NCI-H1092 treated with DMSO at 0.1 percent for 48 hours (cell line): ENCODE data around the gene TBC1D14.

ENCODE experiments used
- DNase-seq: peaks from one replicate; lab custom pipeline; 2025; lab: John Stamatoyannopoulos, UW

Gene TBC1D14, protein sequence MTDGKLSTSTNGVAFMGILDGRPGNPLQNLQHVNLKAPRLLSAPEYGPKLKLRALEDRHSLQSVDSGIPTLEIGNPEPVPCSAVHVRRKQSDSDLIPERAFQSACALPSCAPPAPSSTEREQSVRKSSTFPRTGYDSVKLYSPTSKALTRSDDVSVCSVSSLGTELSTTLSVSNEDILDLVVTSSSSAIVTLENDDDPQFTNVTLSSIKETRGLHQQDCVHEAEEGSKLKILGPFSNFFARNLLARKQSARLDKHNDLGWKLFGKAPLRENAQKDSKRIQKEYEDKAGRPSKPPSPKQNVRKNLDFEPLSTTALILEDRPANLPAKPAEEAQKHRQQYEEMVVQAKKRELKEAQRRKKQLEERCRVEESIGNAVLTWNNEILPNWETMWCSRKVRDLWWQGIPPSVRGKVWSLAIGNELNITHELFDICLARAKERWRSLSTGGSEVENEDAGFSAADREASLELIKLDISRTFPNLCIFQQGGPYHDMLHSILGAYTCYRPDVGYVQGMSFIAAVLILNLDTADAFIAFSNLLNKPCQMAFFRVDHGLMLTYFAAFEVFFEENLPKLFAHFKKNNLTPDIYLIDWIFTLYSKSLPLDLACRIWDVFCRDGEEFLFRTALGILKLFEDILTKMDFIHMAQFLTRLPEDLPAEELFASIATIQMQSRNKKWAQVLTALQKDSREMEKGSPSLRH

DNA sequence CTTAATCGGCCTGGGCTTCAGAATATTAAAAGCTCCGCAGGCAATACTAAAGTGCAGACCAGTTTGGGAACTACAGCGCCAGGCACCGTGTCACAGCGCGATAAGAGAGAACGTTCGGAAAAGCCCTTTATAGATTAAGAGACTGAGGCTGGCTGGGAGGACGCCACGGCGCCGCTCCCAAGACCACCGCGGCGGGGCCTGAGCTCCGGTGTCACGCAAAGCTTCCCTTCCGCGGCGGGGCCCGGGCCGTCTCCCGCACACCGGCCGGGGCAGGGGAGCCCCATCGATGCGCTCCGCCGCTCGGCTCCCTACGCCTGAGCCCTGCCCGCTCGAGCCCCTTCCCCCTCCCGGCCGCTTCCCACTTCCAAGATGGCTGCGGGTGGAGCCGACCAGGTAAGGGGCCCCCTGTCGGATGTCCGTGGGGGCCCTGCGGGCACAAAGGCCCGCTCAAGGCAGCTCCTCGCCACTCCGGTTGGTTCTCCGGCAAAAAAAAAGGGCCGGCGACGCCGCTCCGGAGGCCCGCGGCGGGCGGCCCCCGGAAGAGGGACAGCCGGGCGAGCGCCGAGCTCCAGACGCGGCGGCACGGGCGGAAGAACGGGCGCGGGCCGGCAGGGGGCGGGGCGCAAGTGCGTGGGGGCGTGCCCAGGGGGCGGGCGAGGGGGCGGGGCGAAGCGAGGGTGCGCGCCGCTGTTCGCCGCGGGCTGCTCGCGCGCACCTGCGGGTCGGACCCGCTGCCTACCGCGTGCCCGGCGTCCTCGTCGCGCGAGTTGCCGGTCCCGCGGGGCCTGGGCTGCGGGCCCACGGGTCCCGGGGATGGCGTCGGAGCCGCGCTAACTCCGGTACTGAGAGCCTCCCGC lies at the start of gene TBC1D14:
Gene TBC1D14 (plus strand): TSS at position 714 of the 857 bp plus-strand sequence. CDS start 13,564 bp downstream, outside the sequence.
- peak; percentile 89 for DNase-seq

DNA sequence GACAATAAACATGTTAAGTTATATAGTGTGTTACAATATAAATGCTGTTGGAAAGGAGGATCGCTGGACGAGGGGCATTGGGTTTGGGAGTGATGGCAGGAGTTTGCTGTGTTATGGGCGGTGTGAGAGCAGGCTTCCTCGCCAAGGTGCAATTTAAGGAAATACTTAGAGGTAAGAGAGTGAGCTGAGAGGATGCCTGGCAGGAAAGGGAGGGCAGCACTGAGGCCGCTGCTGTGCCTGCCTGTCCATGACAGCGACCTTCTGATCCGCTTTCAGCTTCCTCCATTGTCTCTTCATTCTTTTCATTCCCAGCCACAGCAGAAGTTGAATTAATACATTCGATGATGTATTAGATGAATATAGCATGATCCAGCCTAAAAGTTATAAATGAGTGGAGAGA lies 41.2 kb upstream of the TBC1D14 start:
- DNase-seq: no peak

DNA sequence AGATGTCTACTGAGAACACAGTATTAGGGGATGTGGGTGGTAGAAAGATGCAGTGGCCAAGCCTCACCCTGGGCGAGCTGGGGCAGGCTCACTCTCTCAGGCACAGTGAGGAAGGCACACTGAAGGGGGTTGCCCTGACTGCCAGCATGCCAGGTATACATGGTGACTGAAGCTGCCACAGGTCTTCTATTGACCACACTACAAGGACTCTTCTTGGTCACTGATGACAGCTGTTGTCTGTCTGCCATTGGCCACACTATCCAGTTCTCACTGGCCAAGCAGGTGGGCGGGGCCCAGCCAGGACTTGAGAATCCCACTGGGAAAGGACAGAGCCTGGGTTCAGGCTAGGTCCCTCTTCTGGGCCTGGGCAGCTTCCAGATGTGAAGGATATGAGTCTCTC lies 39.7 kb upstream of the TBC1D14 start:
- DNase-seq: no peak

DNA sequence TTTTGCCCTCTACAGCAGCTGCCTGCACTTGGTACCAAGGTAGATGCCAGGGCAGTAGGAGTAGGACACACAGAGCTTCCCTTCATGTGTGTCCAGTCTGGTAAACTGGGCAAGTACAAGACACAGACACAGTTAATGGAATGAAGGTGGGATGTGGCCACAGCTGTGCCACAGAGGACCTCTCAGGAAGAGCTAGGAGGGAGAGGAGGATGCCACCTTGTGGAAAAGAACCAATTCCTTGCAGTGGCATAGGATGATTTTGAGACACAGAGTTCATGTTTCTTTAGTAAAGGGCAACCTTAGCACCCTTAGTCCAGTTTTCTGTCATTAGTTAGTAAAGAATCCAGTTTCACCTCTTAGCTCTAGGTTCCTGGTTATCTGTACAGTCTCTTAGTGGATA lies 36.3 kb upstream of the TBC1D14 start:
- no peak for DNase-seq

DNA sequence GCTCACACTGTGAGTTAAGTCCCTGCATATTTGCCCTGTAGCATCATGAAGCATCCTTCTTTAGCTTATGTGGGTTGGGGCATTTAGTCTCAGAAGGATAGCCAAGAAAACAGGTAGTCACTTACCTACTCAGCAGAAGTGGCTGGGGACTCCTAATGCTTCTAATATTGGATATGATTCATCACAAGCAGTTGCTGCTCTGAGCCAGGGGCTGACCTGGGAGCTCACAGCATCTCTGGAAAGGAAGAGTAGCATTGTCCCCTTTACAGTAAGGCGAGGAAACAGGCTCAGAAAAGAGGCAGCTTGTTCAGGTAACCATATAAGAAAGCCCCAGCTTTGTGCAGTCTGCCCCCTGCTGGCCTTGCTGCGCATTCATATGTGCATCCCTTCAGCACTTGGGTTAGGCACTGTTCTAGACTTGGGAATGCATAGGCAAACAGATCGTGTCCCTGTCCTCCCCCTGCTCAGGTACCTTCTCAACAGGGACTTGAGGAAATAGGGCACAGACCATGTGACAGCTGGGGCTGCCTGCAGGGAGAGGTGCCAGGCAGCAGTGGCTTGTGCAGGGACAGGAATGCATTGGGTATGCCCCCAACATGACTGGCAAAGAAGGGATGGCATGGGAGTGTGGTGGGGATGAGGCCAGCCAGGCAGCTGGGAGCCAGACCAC lies 35.7 kb upstream of the TBC1D14 start:
- peak; percentile 26 for DNase-seq

DNA sequence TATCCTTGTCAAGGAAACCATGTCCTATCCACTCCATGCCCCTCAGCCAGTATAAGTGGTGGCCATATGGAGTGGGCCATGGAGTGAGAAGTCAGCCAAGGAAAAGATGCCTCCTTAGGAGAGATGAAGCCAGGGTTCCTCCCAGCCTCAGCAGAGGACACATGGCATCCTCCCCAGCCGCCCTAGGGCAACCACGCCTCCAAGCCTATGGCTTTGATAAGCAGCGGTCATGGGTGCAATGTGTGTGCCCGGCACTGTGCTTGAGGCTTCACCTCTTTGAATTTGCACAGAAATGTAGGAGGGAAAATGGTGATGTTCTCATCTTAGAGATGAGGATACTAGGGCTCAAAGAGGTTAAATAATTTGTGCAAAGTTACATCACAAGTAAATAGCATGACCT lies 34.6 kb upstream of the TBC1D14 start:
- DNase-seq: no peak

DNA sequence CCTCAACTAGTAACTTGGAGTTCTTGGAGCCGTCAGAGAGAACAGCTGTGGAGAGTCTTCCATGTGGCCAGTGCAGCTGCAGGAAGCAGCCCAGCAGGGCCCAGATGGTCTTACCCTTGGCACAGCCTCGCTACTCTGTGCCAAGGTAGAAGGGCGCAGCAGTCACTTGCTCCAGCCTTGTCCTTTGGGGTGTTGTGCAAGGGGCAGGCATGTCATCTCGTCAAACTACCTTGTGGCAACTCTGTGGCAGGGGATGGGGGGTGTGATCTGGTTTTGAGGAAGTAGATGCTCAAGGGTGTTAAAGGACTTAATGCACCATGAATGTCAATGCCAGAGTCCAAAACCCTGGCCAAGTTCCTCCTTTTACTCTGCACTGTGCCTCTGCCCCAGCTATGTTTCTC lies 34.2 kb upstream of the TBC1D14 start:
- DNase-seq: no peak

DNA sequence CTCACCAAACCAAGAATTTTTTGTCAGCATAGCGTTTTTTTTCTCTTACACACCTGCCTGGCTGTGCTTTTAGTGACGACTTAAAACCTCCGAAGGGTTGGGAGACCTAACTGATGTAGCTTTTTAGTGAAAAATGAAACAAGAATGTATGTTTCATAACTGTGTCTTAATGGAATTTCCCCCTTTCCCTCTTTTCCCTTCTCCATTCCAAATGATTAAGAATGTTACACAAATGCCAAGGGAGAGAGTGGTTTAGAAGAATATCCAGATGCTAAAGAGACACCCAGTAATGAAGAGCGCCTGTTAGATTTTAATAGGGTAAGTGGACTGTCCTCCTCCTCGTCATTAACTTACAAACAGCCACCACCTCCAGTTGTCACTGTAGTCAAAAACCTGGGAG lies 33.2 kb upstream of the TBC1D14 start:
- no peak for DNase-seq

DNA sequence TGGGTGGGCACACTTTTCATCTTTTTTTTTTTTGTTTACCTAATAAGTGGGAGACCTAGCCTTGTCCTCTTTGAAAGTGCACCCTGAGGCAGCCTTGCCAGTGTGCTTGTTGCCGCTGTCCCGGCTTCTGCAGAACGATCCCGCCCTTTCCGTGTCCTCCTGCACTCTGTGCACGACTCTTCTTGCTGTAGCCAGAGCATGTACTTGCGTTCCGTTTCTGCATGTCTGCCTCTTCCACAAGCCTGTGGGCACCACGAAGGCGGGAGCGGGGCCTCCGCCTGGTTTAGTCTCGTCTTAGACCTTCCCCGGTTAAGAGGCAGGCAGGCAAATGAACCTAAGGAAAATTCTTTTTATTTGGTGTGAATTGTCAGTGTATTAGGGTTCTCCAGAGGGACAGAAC lies 32.6 kb upstream of the TBC1D14 start:
- DNase-seq: no peak

DNA sequence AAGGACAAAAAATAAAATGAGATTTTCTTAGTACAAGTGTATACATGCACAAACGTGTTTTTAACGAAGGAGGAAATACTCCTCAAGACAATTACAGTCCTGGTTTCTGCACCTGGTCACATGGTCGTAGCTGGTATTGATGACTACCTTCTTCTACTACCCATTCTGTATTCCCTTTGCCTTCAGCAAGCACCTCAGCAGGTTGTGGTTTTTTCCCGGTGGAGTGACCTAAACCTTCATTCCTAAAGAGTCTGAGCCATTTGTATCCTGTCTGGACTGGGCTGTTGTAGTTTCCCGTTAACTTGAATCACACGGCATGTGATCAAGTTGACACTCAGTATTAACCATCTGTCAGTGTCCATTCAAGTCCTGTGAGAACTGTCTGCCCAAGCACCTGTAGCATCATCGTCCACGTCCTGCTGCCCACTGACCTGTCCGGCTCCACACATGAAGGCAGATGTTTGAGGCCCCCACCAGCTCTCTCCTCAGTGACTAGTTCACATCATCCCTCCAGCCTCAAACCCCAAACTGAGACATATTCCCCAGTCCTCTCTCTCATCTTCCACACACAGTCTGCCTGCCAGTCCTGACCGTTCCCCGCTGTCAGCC lies 31.1 kb upstream of the TBC1D14 start:
- DNase-seq: no peak

DNA sequence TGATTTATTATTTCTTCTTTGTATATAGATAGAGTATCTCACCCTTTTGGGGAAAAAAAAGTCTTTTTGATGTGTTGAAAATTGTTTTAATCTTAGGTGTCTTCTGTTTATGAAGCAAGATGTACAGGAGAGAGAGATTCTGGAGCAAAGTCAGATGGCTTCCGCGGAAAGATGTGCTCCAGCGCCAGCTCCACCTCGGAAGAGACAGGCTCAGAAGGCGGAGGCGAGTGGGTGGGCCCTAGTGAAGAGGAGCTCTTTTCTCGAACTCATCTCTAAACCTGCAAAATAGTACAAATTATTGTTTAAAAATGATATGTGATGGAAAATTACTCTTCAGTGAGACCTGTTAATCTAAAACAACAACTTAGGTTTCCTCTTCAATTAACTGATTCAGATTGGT lies 28.9 kb upstream of the TBC1D14 start:
- no peak for DNase-seq

DNA sequence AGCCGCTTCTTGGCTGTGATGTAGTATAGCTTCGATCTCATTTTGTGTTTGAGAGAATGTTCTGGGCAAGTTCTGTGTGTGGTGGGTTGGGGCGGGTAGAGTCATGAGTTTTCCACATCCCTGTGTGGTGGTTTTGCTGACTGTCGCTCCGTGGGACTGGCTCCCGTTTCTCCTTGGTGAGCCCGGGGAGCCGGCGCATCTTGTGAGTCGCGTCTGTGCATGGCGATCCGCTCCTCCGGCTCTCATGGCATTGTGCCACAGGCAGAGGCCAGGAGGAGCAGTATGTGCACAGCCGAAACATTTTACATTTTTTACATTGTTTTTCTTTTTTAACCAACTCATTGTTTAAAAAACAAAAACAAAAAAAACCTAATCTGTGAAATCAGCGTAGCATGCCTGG lies 27.7 kb upstream of the TBC1D14 start:
- no peak for DNase-seq

DNA sequence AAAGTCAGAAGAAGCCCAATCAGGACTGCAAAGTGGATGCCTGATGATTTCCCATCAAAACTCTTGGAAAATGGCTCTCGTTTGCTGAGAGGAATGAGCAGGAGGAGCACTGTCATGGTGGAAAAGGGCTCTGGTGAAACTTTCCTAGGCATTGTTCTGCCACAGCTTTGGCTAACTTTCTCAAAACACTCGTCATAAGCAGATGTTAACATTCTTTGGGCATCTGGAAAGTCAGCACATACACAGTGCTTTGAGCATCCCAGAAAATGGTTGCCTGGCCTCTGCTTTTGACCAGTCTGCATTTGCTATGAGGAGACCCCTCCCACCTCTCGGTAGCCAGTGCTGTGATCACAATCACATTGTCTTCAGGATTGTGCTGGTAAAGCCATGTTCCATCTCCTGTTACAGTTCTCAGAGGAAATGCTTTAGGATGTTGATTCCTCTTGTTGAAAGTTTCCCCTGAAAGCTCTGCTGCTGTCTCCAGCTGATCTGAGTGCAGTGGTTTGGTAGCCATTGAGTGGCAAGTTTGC lies 25.2 kb upstream of the TBC1D14 start:
- DNase-seq: no peak

DNA sequence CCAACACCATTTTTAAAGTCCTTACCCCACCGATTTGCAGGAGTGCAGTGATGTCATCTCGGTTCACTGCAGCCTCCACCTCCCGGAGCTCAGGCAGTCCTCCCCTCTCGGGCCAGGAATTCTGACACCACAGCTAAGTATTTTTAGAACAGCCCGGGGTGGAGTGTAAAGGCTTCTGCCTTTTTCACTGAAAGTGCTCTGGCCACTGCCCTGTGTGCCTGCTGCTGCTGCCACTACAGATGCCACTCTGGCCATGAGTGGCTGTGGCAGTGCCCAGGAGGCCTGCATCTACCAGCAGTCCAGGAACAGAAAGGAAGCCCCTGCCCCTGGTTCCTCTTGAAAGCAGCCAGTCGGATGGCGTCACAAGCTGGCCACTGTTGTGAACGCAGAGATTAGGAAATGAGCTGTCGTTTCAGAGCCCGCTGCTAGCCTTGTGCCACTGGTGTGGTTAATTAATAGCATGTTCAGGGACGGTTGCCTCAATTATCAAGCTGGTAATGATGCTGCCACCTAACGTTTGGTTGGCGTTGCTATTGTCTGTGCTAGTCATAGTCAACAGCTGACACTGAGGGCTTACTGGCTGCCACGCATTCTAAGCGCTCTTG lies 23.6 kb upstream of the TBC1D14 start:
- DNase-seq: peak; percentile 18

DNA sequence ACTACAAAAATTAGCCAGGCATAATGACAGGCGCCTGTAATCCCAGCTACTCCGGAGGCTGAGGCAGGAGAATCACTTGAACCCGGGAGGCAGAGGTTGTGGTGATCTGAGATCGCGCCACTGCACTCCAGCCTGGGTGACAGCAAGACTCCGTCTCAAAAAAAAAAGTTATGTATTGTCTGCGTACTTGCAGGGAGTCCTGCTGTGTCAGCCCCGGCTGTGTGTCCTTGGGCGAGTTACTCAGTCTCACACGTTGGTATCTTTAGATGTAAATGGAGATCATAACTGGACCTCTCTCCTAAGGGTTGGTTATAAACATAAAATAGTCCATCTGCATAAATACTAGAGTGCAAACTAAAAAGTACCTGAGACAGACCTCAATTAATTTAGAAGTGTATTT lies 22.7 kb upstream of the TBC1D14 start:
- DNase-seq: no peak

DNA sequence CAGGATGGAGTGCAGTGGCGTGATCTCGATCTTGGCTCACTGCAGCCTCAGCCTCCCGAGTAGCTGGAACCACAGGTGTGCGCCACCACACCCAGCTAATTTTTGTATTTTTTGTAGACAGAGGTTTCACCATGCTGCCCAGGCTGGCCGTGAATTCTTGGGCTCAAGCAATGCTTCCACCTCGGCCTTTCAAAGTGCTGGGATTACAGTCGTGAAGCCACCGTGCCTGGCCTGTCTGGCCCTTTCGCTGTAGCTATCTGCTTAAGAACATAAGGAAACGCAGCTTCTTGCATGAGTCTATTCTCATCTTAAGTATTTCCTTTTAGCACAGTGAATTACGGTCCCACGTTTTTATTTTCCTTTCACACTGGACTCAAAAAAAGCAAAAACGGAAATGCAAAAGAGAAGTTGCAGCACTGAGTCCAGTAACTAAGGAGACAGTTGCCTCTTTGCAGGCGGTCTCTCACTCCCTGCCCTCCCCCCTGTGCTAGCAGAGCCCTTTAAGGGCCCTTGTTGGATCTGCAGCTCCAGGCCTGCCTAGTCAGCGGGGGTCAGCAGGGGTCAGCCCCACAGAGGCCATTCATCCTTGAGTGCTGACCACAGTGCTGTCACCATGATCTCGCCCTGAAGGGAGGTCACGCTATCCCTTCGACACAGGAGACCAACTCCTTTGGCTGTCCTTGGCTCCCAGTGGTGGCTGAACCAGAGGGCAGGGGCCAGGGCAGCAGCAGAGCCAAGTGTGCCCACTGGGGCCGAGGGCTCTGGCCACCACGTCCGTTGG lies 21.8 kb upstream of the TBC1D14 start:
- no peak for DNase-seq

DNA sequence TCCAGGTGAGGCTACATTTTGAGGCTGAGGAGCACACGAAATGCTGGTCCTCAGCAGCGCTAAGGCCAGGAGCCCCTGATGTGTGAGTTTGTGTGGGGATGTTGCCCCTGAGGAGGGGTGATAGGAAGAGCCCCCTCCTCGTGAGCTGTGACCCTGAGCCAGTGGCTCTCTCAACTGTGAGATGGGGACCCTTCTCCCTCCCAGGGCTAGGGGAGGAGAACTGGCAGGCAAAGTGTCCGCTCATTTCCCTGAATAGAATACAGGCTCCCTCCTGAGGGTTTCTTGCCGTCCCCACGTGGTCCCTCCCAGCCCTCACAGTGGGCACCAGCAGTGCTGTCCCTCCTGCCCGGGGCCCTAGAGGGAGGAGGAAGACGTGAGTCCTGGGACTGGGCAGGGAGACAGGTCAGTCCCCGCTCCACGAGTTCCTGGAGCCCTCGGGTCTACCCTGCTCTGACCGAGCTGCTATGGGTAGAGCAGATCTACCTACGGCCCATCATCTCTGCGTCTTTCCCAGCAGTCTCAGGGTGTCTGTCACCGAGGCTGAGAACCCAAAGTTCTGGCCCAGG lies 21.0 kb upstream of the TBC1D14 start:
- no peak for DNase-seq

DNA sequence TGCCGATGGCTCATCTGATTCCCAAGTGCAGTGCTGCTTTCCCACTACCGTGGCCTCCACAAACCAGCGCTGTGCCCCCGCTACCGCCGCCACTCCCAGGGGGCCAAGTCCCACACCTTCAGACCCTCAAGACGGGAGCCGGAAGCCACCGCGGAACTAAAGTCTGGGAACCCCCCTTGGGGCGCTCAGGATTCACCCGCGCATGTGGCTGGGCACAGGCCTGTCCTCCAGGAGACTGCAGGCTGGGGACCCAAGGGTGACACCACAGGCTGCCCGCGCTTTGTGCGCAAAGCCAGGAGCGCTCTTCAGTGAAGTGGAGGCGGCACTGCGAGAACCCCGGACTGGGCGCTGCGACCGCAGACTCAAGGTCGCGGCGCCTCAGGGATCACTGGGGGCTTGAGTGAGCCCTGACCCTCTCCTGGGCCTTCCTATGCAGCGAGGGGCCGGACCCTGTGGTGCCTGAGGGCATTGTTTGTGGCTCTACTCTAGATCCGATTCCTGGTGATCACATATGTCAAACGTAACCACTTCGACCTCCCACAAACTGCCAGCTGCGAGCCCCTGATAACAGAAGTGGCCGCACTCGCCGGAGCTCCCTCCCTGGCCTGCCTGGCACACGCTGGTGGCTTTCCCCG lies 20.4 kb upstream of the TBC1D14 start:
- no peak for DNase-seq

DNA sequence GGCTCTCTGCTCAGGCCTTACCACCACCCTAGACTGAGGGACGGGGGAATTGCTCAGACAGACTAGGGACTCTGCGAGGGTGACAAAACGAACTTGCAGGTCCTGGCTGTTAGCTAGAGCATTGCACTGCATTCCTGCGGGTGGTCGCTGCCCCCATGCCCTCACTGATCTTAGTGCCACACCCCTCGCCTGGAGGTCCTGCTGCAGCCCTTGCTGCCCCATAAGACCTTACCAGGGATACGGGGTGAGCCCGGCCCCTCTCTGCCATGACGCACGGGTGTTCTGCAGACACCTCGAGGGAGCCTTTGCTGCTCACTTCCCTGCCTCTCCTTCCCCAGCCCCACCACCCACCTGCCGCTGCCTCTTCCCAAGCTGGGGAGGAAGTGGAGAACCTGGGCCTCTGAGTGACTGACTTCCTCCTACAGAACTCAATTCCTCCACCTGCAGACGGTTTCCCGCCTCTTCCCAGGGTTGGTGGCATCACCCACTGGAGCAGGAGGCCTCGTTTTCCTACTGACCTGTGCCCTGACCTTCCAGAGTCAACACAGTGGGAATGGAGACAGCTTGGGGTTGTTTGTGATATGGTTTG lies 19.8 kb upstream of the TBC1D14 start:
- no peak for DNase-seq
